Nephron progenitor cell (in vitro differentiated cells): ENCODE measurements around the gene LMF1.

Experiments used
- DNase-seq: peaks from one replicate; pipeline ENCODE4 v3.0.0; 2021
- H3K27ac Mint-ChIP-seq: 2 replicates; pipeline ENCODE4 v1.8.0; 2021; ENCODE audit warnings: mild to moderate bottlenecking, moderate library complexity, mixed read lengths
- H3K27me3 Mint-ChIP-seq: 2 replicates; pipeline ENCODE4 v1.8.0; 2021; ENCODE audit warnings: mild to moderate bottlenecking, low read depth, mixed read lengths; ENCODE audit not compliant: poor library complexity
- H3K36me3 Mint-ChIP-seq: 2 replicates; pipeline ENCODE4 v1.8.0; 2021; ENCODE audit warnings: low read depth, mixed read lengths
- H3K4me1 Mint-ChIP-seq: 2 replicates; pipeline ENCODE4 v1.8.0; 2021; ENCODE audit warnings: mixed read lengths
- H3K4me3 Mint-ChIP-seq: 2 replicates; pipeline ENCODE4 v1.8.0; 2021; ENCODE audit warnings: mild to moderate bottlenecking, moderate library complexity, mixed read lengths
- H3K9me3 Mint-ChIP-seq: 2 replicates; pipeline ENCODE4 v1.8.0; 2021; ENCODE audit warnings: mild to moderate bottlenecking, moderate library complexity, mixed read lengths
- CTCF ChIP-seq: fragments of 200-600 bp; sonication (generic); IDR thresholded peaks from 2 replicates; pipeline ENCODE4 v1.5.0; 2021; ENCODE audit warnings: antibody characterized with exemption

Gene LMF1

GRCh38 chr16:919658-920050 is 51.1 kb downstream of the LMF1 start:
- Mint-ChIP-seq H3K4me3 (no peak overlapping the region), H3K9me3 (peaks cover 32% of the 10 kb centered on the region), H3K36me3 (peaks cover 44% of the 10 kb centered on the region), H3K27me3 (peaks cover 4% of the 10 kb centered on the region), H3K4me1 (peaks cover 40% of the 10 kb centered on the region), H3K27ac (peak overlapping the region; percentile 85)
- no peak for TF ChIP-seq CTCF
- DNase-seq: no peak

- TF ChIP-seq CTCF: no peak
- H3K27ac Mint-ChIP-seq: no peak overlapping the region
- H3K4me3 Mint-ChIP-seq: no peak overlapping the region
- no peak for DNase-seq
- H3K36me3 Mint-ChIP-seq: peaks cover 38% of the 10 kb centered on the region
- H3K9me3 Mint-ChIP-seq: peaks cover 27% of the 10 kb centered on the region
- peaks cover 4% of the 10 kb centered on the region for H3K27me3 Mint-ChIP-seq
- H3K4me1 Mint-ChIP-seq: peaks cover 36% of the 10 kb centered on the region
Measured at GRCh38 chr16:918741-919657, 51.8 kb downstream of the LMF1 start.

DNA sequence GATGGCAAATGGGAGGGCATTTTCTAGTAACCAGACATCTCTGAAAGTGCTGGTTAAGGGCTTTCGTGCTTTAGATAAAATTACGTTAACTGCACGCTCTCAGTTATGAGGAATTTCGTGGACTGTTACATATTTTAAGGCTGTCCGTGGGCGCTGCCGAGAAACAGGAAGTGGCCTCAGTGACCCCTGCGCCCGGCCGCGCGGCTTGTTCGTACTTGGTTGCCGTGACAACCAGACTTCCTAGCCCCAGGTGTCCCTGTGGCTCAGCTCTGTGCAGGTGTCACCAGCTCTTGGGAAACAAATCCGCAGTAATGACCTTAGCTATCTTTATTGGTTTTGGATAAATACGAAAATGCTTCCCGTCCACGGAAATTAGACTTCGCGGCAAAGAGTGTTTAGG is 52.7 kb downstream of the LMF1 start:
- H3K4me3 Mint-ChIP-seq: no peak overlapping the region

DNA sequence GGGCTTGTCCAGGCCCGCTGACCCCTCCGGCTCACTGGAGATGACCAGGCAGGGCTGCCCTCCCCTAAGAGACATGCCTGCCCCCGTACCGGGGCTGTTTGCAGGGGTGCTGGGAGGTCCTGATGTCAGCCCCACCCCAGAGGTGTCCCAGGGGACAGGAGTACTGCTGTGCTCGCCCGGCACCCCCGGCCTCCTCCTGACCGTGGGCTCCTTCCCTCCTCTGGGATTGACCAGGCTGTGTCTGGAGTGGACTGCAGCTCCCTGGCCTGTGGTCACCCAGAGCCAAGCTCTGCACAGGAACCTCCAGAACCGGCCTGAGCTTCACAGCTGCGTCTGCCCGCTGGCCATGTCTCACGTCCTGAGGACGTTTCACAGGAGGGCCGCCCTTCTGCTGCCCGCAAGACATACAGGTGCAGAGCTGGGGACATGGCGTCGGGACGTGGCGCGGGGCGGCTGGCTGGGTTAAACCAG is 53.2 kb downstream of the LMF1 start:
- no peak for DNase-seq
- no peak overlapping the region for H3K4me3 Mint-ChIP-seq
- peaks cover 25% of the 10 kb centered on the region for H3K36me3 Mint-ChIP-seq
- peaks cover 4% of the 10 kb centered on the region for H3K27me3 Mint-ChIP-seq
- H3K27ac Mint-ChIP-seq: no peak overlapping the region
- H3K4me1 Mint-ChIP-seq: peaks cover 36% of the 10 kb centered on the region
- TF ChIP-seq CTCF: no peak
- H3K9me3 Mint-ChIP-seq: peaks cover 15% of the 10 kb centered on the region

More for the DNA sequence above, 52.7 kb downstream of the LMF1 start:
- Mint-ChIP-seq H3K36me3 (peaks cover 29% of the 10 kb centered on the region), H3K9me3 (peaks cover 17% of the 10 kb centered on the region), H3K27ac (no peak overlapping the region), H3K27me3 (peaks cover 4% of the 10 kb centered on the region), H3K4me1 (peaks cover 36% of the 10 kb centered on the region)
- no peak for DNase-seq
- TF ChIP-seq CTCF: no peak

DNA sequence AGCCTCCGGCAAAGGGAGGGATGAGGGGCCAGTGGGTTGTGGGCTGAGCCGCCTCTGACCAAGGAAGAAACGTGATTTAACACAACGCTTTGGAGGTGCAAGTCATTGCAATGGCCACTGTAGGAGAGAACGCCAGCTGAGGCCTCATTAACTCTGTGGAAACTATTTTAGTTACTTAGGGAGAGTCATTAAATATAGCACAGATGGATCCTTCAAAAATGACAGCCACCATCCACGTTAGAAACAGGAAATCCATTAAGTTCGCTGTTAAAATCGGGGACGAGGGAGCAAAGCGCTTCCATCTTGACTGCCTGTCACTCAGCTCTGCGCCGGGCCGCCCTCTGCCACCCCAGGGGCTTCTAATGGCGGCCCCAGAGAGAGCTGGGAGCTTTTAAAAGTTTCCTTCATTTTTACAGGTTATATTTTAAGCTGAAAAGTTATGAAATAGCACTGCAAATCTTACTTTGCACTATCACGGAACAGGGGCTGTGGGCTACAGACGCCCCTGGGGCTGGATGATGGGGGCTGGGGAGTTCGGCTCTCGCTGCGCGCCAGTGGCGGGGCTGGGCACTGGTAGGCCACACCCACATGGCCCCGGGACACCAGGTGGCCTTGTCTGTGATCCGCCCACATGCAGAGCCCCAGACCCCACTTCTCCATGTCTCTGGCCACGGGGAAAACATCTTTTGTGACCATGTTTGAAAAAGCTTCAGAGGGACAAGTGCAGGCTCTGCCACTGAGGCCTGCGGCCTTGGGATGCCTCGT is 54.6 kb downstream of the LMF1 start:
- Mint-ChIP-seq H3K9me3 (peaks cover under 1% of the 10 kb centered on the region), H3K4me1 (peaks cover 34% of the 10 kb centered on the region), H3K36me3 (peaks cover 11% of the 10 kb centered on the region), H3K27me3 (no peaks in the 10 kb centered on the region), H3K4me3 (no peak overlapping the region), H3K27ac (no peak overlapping the region)
- no peak for DNase-seq
- TF ChIP-seq CTCF: no peak
